ENCODE results near the gene VPS13C.

VPS13C gene

DNA sequence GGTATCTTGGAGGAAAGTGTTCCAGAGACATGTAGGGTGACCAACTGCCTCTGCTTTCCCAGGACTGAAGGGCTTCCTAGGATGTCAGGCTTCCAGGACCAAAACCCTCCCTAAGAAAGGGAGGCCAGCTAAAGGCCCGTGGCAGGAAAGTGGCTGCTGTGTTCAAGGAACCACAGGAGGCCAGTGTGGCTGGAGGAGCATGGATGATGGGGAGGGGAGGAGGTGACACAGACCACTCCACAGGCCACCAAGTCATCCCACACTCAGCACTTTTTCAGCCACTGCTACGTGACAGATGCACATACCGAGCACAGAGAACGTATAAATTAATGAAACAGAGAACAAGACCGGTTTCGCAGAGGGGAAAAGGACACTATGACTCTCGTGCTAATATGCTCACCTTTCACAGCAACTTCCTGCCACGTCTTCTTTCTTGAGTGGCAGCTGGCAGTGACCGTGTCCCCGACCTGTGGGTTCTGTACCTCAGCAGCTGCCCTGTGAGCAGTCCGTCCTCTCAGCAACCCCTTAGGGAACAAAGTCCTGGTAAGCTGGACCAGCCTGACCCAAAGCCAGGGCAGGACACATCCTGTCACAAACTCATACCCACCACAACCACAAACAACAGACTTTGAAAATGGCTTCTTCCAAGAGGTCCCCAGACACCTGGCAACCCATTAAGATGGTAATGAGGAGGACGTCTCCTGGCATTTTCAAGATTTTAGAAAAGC is 244.7 kb downstream of the VPS13C start:
- no peak for DNase-seq

GRCh38 chr15:61812476-61812875 is 247.8 kb downstream of the VPS13C start:
- DNase-seq: no peak

GRCh38 chr15:61811952-61812351 is 248.3 kb downstream of the VPS13C start:
- DNase-seq: no peak

DNA sequence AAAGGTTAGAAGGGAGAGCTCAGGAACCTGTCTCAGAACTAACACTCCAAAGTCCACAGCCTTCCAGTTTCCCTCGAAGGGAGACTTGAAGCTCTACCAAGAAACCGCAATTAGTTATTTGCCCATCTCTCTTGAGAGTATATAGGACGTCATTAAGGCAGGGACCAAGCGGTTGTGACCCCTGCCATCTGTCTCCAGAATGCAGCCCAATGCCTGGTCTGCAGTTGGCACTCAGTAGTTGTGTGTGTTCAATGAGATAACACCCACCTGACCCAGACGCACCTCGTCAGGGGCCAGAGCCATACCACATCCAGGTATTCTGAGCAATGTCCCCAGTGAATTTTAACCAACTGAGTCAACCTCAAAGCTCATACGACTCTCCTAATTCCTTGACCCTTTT is 251.0 kb downstream of the VPS13C start:
- no peak for DNase-seq

DNA sequence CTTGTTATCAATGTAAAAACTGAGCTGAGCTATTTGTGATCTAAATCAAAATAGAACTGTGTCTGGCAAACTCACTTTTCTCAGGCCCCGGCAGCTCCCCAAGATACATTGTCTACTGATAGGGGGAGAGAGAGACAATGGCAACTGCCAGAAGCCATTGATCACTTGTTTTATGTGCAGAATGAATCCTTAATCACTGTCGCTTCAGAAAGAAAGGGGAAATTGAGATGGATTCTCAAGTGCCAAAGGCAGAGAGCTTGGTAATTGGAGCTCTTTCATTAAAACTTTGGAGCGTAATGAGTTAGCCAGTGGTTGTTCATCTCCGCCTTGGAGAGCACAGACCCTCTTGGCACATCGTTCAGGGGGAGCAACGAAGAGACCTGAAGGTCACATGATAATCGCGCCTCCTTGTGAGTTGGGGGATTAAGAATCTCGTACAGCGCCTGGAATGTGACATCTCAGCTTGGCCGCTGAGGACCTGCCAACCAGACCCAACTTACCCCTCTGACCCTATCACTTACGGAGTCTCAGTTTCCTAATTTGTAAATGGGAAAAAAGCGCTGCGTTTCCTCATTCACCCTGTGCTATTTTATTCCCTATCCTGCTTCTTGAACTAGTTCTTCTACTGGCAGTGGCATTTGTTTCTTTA is 252.8 kb downstream of the VPS13C start:
- no peak for DNase-seq

All from RPMI8226 (cell line).